ENCODE data around the gene C5orf22.

- TF ChIP-seq CTCF (conservative IDR thresholded peaks at IDR 0.05 in 1 of 2, IDR thresholded peaks at IDR 0.05 in 1 of 2; ENCODE audit: low read depth in 1 of 2, low read length in 2 of 2) (no peak), EZH2 (IDR thresholded peaks at IDR 0.05; ENCODE audit: low read length, missing control alignments) (no peak)
Measured at GRCh38 chr5:31502506-31502905, 29.6 kb upstream of the C5orf22 start.
